ENCODE measurements around the gene OR9Q2. TPM values are rescaled to one million over a fixed set of nuclear protein-coding genes. Genes with fewer than 3 reads are reported as not detected.
A peak's percentile ranks its signal among the peaks of the same experiment; 100 is the strongest.
"Not testable (repeated sequence)": the region's sequence is repeated elsewhere in the genome, so short reads cannot be mapped to it uniquely, and the experiment has no call there.

The OR9Q2 gene
- total RNA-seq, 8 experiments from 2014 or later = 0.14 to 0.19 TPM; not detected in 6

- WGBS, 10 experiments = 0 to 75% (median 51%) methylated on average over 1 of the region's 1 CpG; no CpG with 5 or more reads in 2 of the 10 experiments
- in situ Hi-C loops (cut with MboI; ENCODE audit: low pct_unique_long_range_greater_than_20kb in 2 of 9, low sequenced_read_pairs in 9 of 9, unreplicated experiment in 9 of 9) = no loop called here
These were observed 10.4 kb downstream of the OR9Q2 start for GRCh38 chr11:58199271-58199670.

GRCh38 chr11:58204042-58204441, 15.2 kb downstream of the OR9Q2 start, which contains the start of gene OR1S2:
Gene OR1S2, minus strand, starts transcription at chr11:58204142. Its CDS starts 0 bp downstream, at chr11:58204142.
- Histone ChIP-seq H3K27ac (no peak within 1 kb of the TSS), H3K4me1 (replicated peaks in 1 of 2) (no peaks in the 10 kb centered on the region), H3K4me3 (no peak within 1 kb of the TSS)
- no peak for ATAC-seq (replicated peaks in 6 of 8)
- in situ Hi-C loops (cut with MboI; ENCODE audit: low pct_unique_long_range_greater_than_20kb in 2 of 9, low sequenced_read_pairs in 9 of 9, unreplicated experiment in 9 of 9) = no loop called here

More at GRCh38 chr11:58199271-58199670, 10.4 kb downstream of the OR9Q2 start:
- Histone ChIP-seq H3K27ac (no peak overlapping the region), H3K4me1 (replicated peaks in 1 of 2) (no peaks in the 10 kb centered on the region), H3K4me3 (no peak overlapping the region)
- no peak for ATAC-seq (replicated peaks in 6 of 8)

GRCh38 chr11:58212420-58212819, 23.6 kb downstream of the OR9Q2 start, which contains the start of gene OR1S1:
Gene OR1S1, plus strand, starts transcription at chr11:58212720.
- ATAC-seq (replicated peaks in 6 of 8); H3K4me3 ChIP-seq; H3K27ac ChIP-seq; in situ Hi-C loops (cut with MboI; ENCODE audit: low pct_unique_long_range_greater_than_20kb in 2 of 9, low sequenced_read_pairs in 9 of 9, unreplicated experiment in 9 of 9); H3K4me1 ChIP-seq (replicated peaks in 1 of 2): not testable (repeated sequence)
- no CpG with 5 or more reads among the region's 2 CpGs for WGBS, 10 experiments

- Histone ChIP-seq H3K4me1 (replicated peaks in 1 of 2) (peaks cover 2 to 3% of the 10 kb centered on the region in 2 donors), H3K27ac (no peak overlapping the region), H3K4me3 (no peak overlapping the region)
- in situ Hi-C loops (cut with MboI; ENCODE audit: low pct_unique_long_range_greater_than_20kb in 2 of 9, low sequenced_read_pairs in 9 of 9, unreplicated experiment in 9 of 9) = no loop called here
- no peak for ATAC-seq (replicated peaks in 6 of 8)
These were observed 27.6 kb downstream of the OR9Q2 start for GRCh38 chr11:58216476-58216875.

- WGBS, 10 experiments = 0 to 89% (median 70%) methylated on average over 3 to 7 of the region's 7 CpGs
- H3K4me3 ChIP-seq = no peak overlapping the region
- H3K27ac ChIP-seq = no peak overlapping the region
- peaks cover 2 to 3% of the 10 kb centered on the region in 2 donors for H3K4me1 ChIP-seq (replicated peaks in 1 of 2)
- peak in 4 of 8 experiments; percentile 76 to 100 (median 99) for ATAC-seq (replicated peaks in 6 of 8)
- in situ Hi-C loops (cut with MboI; ENCODE audit: low pct_unique_long_range_greater_than_20kb in 2 of 9, low sequenced_read_pairs in 9 of 9, unreplicated experiment in 9 of 9) = no loop called here
These were observed 33.9 kb downstream of the OR9Q2 start for GRCh38 chr11:58222721-58223120.

- in situ Hi-C loops (cut with MboI; ENCODE audit: low pct_unique_long_range_greater_than_20kb in 2 of 9, low sequenced_read_pairs in 9 of 9, unreplicated experiment in 9 of 9) = no loop called here
- H3K4me1 ChIP-seq (replicated peaks in 1 of 2) = no peaks in the 10 kb centered on the region
- H3K27ac ChIP-seq = no peak overlapping the region
- ATAC-seq (replicated peaks in 6 of 8) = no peak
- no peak overlapping the region for H3K4me3 ChIP-seq
- WGBS, 10 experiments = 55 to 98% (median 91%) methylated on average over 4 to 19 of the region's 32 CpGs; no CpG with 5 or more reads in 1 of the 10 experiments
These were observed 39.2 kb downstream of the OR9Q2 start for GRCh38 chr11:58227956-58228615.

Other genes with a start within 250 kb of the OR9Q2 start
- under 1 TPM in 2 of 8 experiments, not detected in 6; 0.09 to 0.33 TPM for gene OR9Q1, start 165.2 kb upstream of the OR9Q2 start, total RNA-seq
- under 1 TPM in 1 of 8 experiments, not detected in 7; 0.38 TPM for gene OR6Q1, start 158.1 kb upstream of the OR9Q2 start, total RNA-seq
- gene OR9I1, start 63.5 kb upstream of the OR9Q2 start, total RNA-seq = under 1 TPM in 4 of 8 experiments, not detected in 4; 0.14 to 0.71 (median 0.28) TPM
- under 1 TPM in 2 of 8 experiments, not detected in 6; 0.37 to 0.66 TPM for gene OR1S2, start 15.1 kb downstream of the OR9Q2 start, total RNA-seq
- under 1 TPM in 1 of 8 experiments, not detected in 7; 0.71 TPM for gene OR1S1, start 23.6 kb downstream of the OR9Q2 start, total RNA-seq
- gene OR10Q1, start 39.8 kb downstream of the OR9Q2 start, total RNA-seq = 1 to 10 TPM in 1 of 8 experiments, not detected in 7; 1.1 TPM
- under 1 TPM in 1 of 8 experiments, not detected in 7; 0.28 TPM for gene OR10W1, start 79.2 kb downstream of the OR9Q2 start, total RNA-seq
- gene OR5B17, start 170.0 kb downstream of the OR9Q2 start, total RNA-seq = under 1 TPM in 1 of 8 experiments, not detected in 7; 0.52 TPM
- gene OR5B3, start 217.8 kb downstream of the OR9Q2 start, total RNA-seq = not detected
- gene OR5B2, start 239.1 kb downstream of the OR9Q2 start, total RNA-seq = under 1 TPM in 2 of 8 experiments, not detected in 6; 0.08 to 0.71 TPM